Measurements from ENCODE around the gene SPDYE1.

The SPDYE1 gene

GRCh38 chr7:44059219-44060090, 61.8 kb downstream of the SPDYE1 start:
- Histone ChIP-seq H3K36me3 (peaks cover 100% of the 10 kb centered on the region), H3K27ac (peak overlapping the region; percentile 87), H3K9me3 (no peaks in the 10 kb centered on the region), H3K9ac (peak overlapping the region; percentile 70), H3K4me2 (peak overlapping the region; percentile 91), H4K20me1 (peaks cover 26% of the 10 kb centered on the region), H3K4me3 (peak overlapping the region; percentile 37; the same call in 1 of the 2 replicates), H3K27me3 (no peaks in the 10 kb centered on the region), H3K4me1 (peaks cover 62% of the 10 kb centered on the region)
- TF ChIP-seq Cebpa-rat (IDR thresholded peaks at IDR 0.05): no peak
